Mammary epithelial cell (primary cell): ENCODE data around the gene FBXO47.

Experiments
- CTCF ChIP-seq, 2 donors: IDR thresholded peaks in 1 of 2; conservative IDR thresholded peaks in 1 of 2; 2 replicates each; pipeline ENCODE4 v1.5.1; 2011 to 2012; ENCODE audit warnings: inconsistent platforms in 2 of 2, low read length in 2 of 2, mild to moderate bottlenecking in 2 of 2, control low read depth in 1 of 2, low read depth in 1 of 2; ENCODE audit not compliant: insufficient read depth in 1 of 2; ENCODE audit errors: extremely low read depth in 1 of 2
- EZH2 ChIP-seq: IDR thresholded peaks from 2 replicates; pipeline ENCODE4 v1.6.1; 2012; ENCODE audit warnings: low read length, inconsistent platforms, borderline replicate concordance

DNA sequence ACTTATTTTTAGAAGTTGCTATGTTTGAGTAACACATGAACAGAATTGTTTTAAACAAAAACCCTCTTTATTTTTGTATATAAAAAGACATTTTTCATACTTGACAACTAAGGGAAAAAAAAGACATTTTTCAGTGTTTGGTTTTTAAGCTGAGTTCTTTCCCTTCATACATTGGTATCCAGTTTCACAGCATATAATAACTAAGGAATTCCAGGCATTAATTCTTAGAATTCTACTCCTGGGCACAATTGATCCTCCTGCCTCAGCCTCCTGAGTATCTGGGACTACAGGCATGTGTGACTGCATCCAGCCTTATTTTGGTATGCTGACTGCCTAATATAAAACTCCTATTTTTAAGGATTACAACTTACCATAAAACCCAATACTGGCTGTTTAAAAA is 8.4 kb downstream of the FBXO47 start:
- TF ChIP-seq CTCF (conservative IDR thresholded peaks at IDR 0.05 in 1 of 2, IDR thresholded peaks at IDR 0.05 in 1 of 2; ENCODE audit: extremely low read depth in 1 of 2, insufficient read depth in 1 of 2, low read depth in 1 of 2, low read length in 2 of 2) = no peak
- no peak for TF ChIP-seq EZH2
